Kidney (tissue), 14 donors: ENCODE measurements around the gene ALG3. TPM values are rescaled to one million over a fixed set of nuclear protein-coding genes. Genes with fewer than 3 reads are reported as not detected.

Source experiments
- DNase-seq, 5 donors: peaks; one replicate each; pipeline ENCODE4 v3.0.0-alpha.2; 2013 to 2020
- FAIRE-seq: peaks from 2 replicates; lab custom pipeline; 2012; peaks lifted over from hg19 to GRCh38; lab: Jason Lieb, UNC
- H3K27ac ChIP-seq, 2 donors: one replicate each; pipeline ENCODE4 v1.7.0; 2013; ENCODE audit warnings: low read depth in 2 of 2, low read length in 2 of 2, inconsistent platforms in 1 of 2
- H3K27me3 ChIP-seq: one replicate; pipeline ENCODE4 v1.7.1; 2013; ENCODE audit warnings: low read length, inconsistent platforms; ENCODE audit not compliant: control insufficient read depth, insufficient read depth
- H3K36me3 ChIP-seq, 3 donors: one replicate each; pipeline versions ENCODE4 v1.7.0 to v1.7.1; 2013; ENCODE audit warnings: low read length in 3 of 3, control low read depth in 1 of 3, inconsistent platforms in 1 of 3; ENCODE audit not compliant: insufficient read depth in 3 of 3, control insufficient read depth in 2 of 3
- H3K4me1 ChIP-seq, 3 donors: one replicate each; pipeline versions ENCODE4 v1.7.0 to v1.7.1; 2013; ENCODE audit warnings: low read length in 3 of 3, inconsistent platforms in 1 of 3, low read depth in 1 of 3; ENCODE audit not compliant: control insufficient read depth in 2 of 3, insufficient read depth in 2 of 3
- H3K4me3 ChIP-seq, 3 donors: one replicate each; pipeline versions ENCODE4 v1.7.0 to v1.8.1; 2013; ENCODE audit warnings: low read length in 3 of 3, control low read depth in 1 of 3, inconsistent platforms in 1 of 3
- H3K9ac ChIP-seq, 3 donors: one replicate each; pipeline versions ENCODE4 v1.7.0 to v1.7.1; 2013; ENCODE audit warnings: low read length in 3 of 3, control low read depth in 1 of 3, inconsistent platforms in 1 of 3
- H3K9me3 ChIP-seq, 3 donors: one replicate each; pipeline versions ENCODE4 v1.7.0 to v1.7.1; 2013; ENCODE audit warnings: low read length in 3 of 3, control low read depth in 1 of 3, inconsistent platforms in 1 of 3; ENCODE audit not compliant: control insufficient read depth in 2 of 3, insufficient read depth in 1 of 3
- CTCF ChIP-seq: IDR thresholded peaks from 3 replicates; pipeline ENCODE4 v1.5.1; 2012; ENCODE audit warnings: mild to moderate bottlenecking, moderate library complexity, borderline replicate concordance; ENCODE audit not compliant: insufficient read depth; ENCODE audit errors: extremely low read depth
- intact Hi-C: fragments of 100-400 bp; cut with DNase I; formaldehyde crosslinking; loops from one replicate; pipeline ENCODE4 v1.11.1; 2022
- polyA plus RNA-seq: library from polyadenylated mRNA; stranded (reverse); fragments of 350-450 nt; fragmentation: Illumina TruSeq; extraction: RNeasy Lipid Tissue Mini Kit (QIAGEN cat#74804); gene quantifications from one replicate; pipeline ENCODE4 v1.2.3, GENCODE V29; 2014; ENCODE audit warnings: low read depth, low replicate concordance; ENCODE audit not compliant: insufficient read depth
- total RNA-seq: library from RNA; stranded (reverse); fragmentation: NEBNext Ultra II Directional; extraction: Animal tissue kit (Norgen Biotek cat#: 25700); gene quantifications from one replicate; pipeline ENCODE4 v1.2.1, GENCODE V29; 2021
- donor health status: control.
- donor health status: control.
- donor health status: control.
- donor health status: control.
- donor health status: control.
- donor health status: DM: yes; HTN: yes; CAD: no.
- donor health status: Normal renal cell carcinoma (clear cell type).

Gene ALG3
- total and polyA plus RNA-seq, 2 donors from 2014 or later, result 33.6 to 39.8 TPM

DNA sequence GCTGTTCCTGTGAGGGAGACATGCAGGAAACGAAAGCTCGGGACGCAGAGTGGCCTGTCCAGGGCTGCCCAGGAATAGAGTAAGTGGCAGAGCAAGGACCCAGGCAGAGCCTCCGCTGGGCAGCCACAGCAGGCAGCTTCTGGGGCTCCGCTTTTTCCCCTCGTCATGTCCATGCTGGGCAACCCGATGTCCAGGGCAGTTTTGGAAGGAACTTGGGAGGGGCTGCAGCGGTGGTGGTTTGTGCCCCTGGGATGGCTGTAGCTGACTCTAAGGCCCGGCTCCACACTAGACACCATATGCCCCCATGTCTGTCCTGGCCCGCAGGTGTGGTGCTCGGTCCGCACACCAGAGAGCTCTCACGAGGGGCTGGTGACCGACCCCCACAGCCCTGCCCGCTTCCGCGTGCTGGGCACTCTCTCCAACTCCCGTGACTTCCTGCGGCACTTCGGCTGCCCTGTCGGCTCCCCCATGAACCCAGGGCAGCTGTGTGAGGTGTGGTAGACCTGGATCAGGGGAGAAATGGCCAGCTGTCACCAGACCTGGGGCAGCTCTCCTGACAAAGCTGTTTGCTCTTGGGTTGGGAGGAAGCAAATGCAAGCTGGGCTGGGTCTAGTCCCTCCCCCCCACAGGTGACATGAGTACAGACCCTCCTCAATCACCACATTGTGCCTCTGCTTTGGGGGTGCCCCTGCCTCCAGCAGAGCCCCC lies 43.1 kb upstream of the ALG3 start:
- H3K9me3 ChIP-seq, result no peaks in the 10 kb centered on the region
- TF ChIP-seq CTCF, result no peak
- no peak overlapping the region for H3K27ac ChIP-seq
- H3K4me1 ChIP-seq, result no peaks in the 10 kb centered on the region
- no peaks in the 10 kb centered on the region for H3K36me3 ChIP-seq
- no peaks in the 10 kb centered on the region for H3K27me3 ChIP-seq
- DNase-seq (no peak), FAIRE-seq (no peak)
- H3K9ac ChIP-seq, result no peak overlapping the region
- H3K4me3 ChIP-seq, result no peak overlapping the region
- intact Hi-C loops, result no loop called here

DNA sequence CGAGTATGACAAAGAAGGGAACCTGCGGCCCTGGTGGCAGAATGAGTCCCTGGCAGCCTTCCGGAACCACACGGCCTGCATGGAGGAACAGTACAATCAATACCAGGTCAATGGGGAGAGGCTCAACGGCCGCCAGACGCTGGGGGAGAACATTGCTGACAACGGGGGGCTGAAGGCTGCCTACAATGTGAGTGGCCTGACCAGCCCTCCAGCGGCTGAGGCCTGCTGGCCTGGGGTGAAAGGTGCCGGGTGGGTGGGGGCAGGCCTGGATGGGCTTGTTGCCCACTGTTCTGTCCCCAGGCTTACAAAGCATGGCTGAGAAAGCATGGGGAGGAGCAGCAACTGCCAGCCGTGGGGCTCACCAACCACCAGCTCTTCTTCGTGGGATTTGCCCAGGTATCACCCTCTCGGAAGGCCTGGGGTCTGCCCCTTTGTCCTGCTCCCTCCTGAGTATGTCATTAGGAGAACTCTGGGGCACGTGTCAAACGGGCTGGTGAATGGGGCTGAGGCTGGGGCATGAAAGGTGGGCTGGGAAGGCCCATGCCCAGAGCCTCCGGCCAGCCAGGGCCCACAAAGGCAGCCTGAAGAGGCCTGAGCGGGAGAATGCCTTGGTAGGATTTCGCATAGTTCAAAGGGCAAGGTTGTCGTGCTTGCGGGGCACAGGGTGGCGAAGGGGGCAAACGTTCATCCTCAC lies 42.4 kb upstream of the ALG3 start:
- DNase-seq (no peak), FAIRE-seq (no peak)
- Histone ChIP-seq H3K4me1 (no peaks in the 10 kb centered on the region), H3K9ac (no peak overlapping the region), H3K4me3 (no peak overlapping the region), H3K27ac (no peak overlapping the region), H3K27me3 (no peaks in the 10 kb centered on the region), H3K36me3 (no peaks in the 10 kb centered on the region), H3K9me3 (no peaks in the 10 kb centered on the region)
- no peak for TF ChIP-seq CTCF
- intact Hi-C loops, result no loop called here

GRCh38 chr3:184290331-184290730 lies 41.6 kb upstream of the ALG3 start:
- no peak for FAIRE-seq
- Histone ChIP-seq H3K4me1 (no peaks in the 10 kb centered on the region), H3K27ac (no peak overlapping the region), H3K4me3 (no peak overlapping the region), H3K36me3 (no peaks in the 10 kb centered on the region), H3K9me3 (no peaks in the 10 kb centered on the region), H3K9ac (no peak overlapping the region), H3K27me3 (no peaks in the 10 kb centered on the region)
- DNase-seq, result no peak
- TF ChIP-seq CTCF, result no peak
- intact Hi-C loops, result no loop called here
